Right renal cortex interstitium (tissue), 3 donors: ENCODE data around the gene KCNJ18. TPM values are rescaled to one million over a fixed set of nuclear protein-coding genes. Genes with fewer than 3 reads are reported as not detected.
"Not testable (repeated sequence)": the region's sequence is repeated elsewhere in the genome, so short reads cannot be mapped to it uniquely, and the experiment has no call there.

ENCODE experiments used
- DNase-seq, 3 donors: peaks; one replicate each; pipeline ENCODE4 v3.0.0-alpha.2; 2013; ENCODE audit warnings: low read depth in 3 of 3, low spot score in 2 of 3
- polyA plus RNA-seq, 3 donors: library from polyadenylated mRNA; unstranded; fragments of 120-200 nt; gene quantifications; one replicate each; pipeline ENCODE4 v1.2.1, GENCODE V29; 2013; ENCODE audit not compliant: insufficient read length in 3 of 3

Gene KCNJ18
- polyA plus RNA-seq, 3 donors: not detected

GRCh38 chr17:21702029-21702428 lies 9.7 kb downstream of the KCNJ18 start:
- DNase-seq: not testable (repeated sequence)

- DNase-seq: not testable (repeated sequence)
These were observed 10.2 kb downstream of the KCNJ18 start for GRCh38 chr17:21702521-21702920.

- DNase-seq: not testable (repeated sequence)
These were observed 10.8 kb downstream of the KCNJ18 start for GRCh38 chr17:21702940-21703640.

- DNase-seq: not testable (repeated sequence)
These were observed 11.9 kb downstream of the KCNJ18 start for GRCh38 chr17:21703891-21704872.

- DNase-seq: no peak
These were observed 12.8 kb downstream of the KCNJ18 start for GRCh38 chr17:21705021-21705601.

GRCh38 chr17:21705746-21706145 lies 13.4 kb downstream of the KCNJ18 start:
- not testable (repeated sequence) for DNase-seq

- DNase-seq: not testable (repeated sequence)
These were observed 14.2 kb downstream of the KCNJ18 start for GRCh38 chr17:21706546-21706945.

GRCh38 chr17:21707131-21707530 lies 14.8 kb downstream of the KCNJ18 start:
- DNase-seq: not testable (repeated sequence)

- not testable (repeated sequence) for DNase-seq
These were observed 15.6 kb downstream of the KCNJ18 start for GRCh38 chr17:21707711-21708611.

GRCh38 chr17:21708612-21709535 lies 16.6 kb downstream of the KCNJ18 start:
- DNase-seq: not testable (repeated sequence)

- not testable (repeated sequence) for DNase-seq
These were observed 17.7 kb downstream of the KCNJ18 start for GRCh38 chr17:21709994-21710393.

- DNase-seq: not testable (repeated sequence)
These were observed 18.2 kb downstream of the KCNJ18 start for GRCh38 chr17:21710486-21710885.

GRCh38 chr17:21711182-21711581 lies 18.9 kb downstream of the KCNJ18 start:
- no peak for DNase-seq

GRCh38 chr17:21713020-21713419 lies 20.7 kb downstream of the KCNJ18 start:
- DNase-seq: not testable (repeated sequence)

- not testable (repeated sequence) for DNase-seq
These were observed 21.3 kb downstream of the KCNJ18 start for GRCh38 chr17:21713631-21714030.

- DNase-seq: not testable (repeated sequence)
These were observed 22.4 kb downstream of the KCNJ18 start for GRCh38 chr17:21714676-21715075.

GRCh38 chr17:21715877-21716276 lies 23.6 kb downstream of the KCNJ18 start:
- DNase-seq: not testable (repeated sequence)

- DNase-seq: not testable (repeated sequence)
These were observed 26.6 kb downstream of the KCNJ18 start for GRCh38 chr17:21718971-21719370.
